Activated CD8-positive, alpha-beta memory T cell treated with anti-CD3 and anti-CD28 coated beads for 48 hours (primary cell): Measurements from ENCODE around the gene SFXN3.
A peak's percentile ranks its signal among the peaks of the same experiment; 100 is the strongest.

Source experiments
- DNase-seq, 3 experiments: peaks; one replicate each; pipeline ENCODE4 v3.0.0-alpha.2; 2020; ENCODE audit warnings: low read depth in 2 of 3, low spot score in 2 of 3

Gene SFXN3, protein sequence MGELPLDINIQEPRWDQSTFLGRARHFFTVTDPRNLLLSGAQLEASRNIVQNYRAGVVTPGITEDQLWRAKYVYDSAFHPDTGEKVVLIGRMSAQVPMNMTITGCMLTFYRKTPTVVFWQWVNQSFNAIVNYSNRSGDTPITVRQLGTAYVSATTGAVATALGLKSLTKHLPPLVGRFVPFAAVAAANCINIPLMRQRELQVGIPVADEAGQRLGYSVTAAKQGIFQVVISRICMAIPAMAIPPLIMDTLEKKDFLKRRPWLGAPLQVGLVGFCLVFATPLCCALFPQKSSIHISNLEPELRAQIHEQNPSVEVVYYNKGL

DNA sequence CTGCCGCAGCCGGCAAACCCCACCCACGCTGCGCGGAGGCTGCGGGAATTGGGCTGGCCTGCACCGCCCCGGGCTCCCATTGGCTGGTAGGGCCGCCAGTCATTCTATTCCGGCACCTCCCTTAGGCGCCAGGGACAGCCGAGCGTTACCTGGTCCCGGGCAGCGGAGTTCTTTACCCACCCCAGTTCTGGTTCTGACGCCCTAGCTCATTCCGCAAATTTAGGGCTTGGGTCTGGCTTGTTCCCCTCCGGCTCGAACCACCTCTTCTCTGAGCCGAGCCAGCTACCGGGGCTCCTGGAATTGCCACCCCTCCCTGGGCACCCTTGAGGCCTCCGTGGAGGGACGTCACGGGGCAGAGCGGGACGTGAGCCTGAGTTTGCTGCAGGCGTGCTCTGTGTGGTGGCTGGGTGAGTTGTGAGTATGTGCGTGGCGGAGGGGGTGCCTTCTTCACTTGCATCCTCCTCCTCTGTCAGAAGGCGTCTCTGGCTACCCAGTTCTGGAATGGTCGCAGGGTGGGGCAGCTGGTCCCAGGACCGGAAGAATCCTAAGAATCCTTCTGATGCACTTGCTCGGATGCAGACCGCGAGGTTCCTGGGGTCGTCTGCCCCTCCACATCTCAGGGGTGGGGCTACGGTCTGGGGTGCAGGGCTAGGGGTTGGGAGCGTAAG lies at the start of gene SFXN3, which contains the start of gene PDZD7:
TSS of gene SFXN3 (plus strand) at position 107 of the 668 bp plus-strand sequence. CDS start 3,461 bp downstream, outside the sequence.
TSS of gene PDZD7 (minus strand) at position 2 of the 668 bp plus-strand sequence. CDS start 910 bp downstream, outside the sequence.
- DNase-seq, result peak; percentile 89 to 96 (median 93)

- no peak for DNase-seq
Measured at GRCh38 chr10:100982916-100983830, 47.9 kb upstream of the SFXN3 start.

GRCh38 chr10:100983868-100984671 lies 47.0 kb upstream of the SFXN3 start:
- no peak for DNase-seq

DNA sequence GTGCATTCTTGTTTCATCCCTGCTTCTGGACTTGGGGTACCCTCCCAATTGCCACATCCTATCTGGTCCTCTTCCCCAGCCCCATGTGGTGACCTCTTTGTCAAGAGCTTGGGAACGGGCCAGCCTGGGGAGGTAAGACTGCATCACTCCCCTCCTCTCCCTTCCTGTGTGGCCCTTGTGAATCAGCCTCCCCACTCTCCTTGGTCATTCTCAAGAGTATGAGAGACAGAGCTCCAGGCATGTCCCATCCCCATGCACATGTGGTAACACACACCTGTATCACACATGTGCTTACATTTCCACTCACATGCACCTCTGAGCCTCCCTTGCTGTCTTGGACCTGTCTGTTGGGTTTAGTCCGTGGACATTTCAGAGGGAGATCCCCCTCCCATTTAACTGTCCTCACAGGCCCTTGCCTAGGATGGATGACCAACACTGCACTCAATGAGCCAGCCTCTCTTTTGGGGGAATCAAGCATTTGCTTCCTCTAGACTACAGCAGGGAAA lies 46.3 kb upstream of the SFXN3 start:
- DNase-seq, result no peak

- no peak for DNase-seq
Measured at GRCh38 chr10:100985336-100985735, 45.7 kb upstream of the SFXN3 start.

- no peak for DNase-seq
Measured at GRCh38 chr10:100986623-100986951, 44.4 kb upstream of the SFXN3 start.

- DNase-seq, result peak; percentile 60 to 63 (median 61)
Measured at GRCh38 chr10:100986952-100987684, 43.9 kb upstream of the SFXN3 start, which contains the start of the genes MRPL43 and TWNK. Gene MRPL43, minus strand, starts transcription at chr10:100987497. Its CDS starts 54 bp downstream, at chr10:100987443. Gene TWNK, plus strand, starts transcription at chr10:100987543. Its CDS starts 668 bp downstream, at chr10:100988211.

- DNase-seq, result no peak
Measured at GRCh38 chr10:100987685-100988049, 43.4 kb upstream of the SFXN3 start.

- no peak for DNase-seq
Measured at GRCh38 chr10:100988166-100988565, 42.9 kb upstream of the SFXN3 start.

DNA sequence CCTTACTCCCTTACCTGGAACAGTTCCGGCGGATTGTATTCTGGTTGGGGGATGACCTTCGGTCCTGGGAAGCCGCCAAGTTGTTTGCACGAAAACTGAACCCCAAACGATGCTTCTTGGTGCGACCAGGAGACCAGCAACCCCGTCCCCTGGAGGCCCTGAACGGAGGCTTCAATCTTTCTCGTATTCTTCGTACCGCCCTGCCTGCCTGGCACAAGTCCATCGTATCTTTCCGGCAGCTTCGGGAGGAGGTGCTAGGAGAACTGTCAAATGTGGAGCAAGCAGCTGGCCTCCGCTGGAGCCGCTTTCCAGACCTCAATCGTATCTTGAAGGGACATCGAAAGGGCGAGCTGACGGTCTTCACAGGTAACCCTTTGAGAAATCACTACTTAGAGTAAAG lies 41.9 kb upstream of the SFXN3 start:
- no peak for DNase-seq

GRCh38 chr10:100993986-100994708 lies 36.9 kb upstream of the SFXN3 start:
- no peak for DNase-seq

GRCh38 chr10:100995181-100995580 lies 35.9 kb upstream of the SFXN3 start:
- no peak for DNase-seq

- no peak for DNase-seq
Measured at GRCh38 chr10:100996678-100997359, 34.2 kb upstream of the SFXN3 start.

- peak in 2 of 3 experiments; percentile 59 to 68 for DNase-seq
Measured at GRCh38 chr10:100997360-100998182, 33.5 kb upstream of the SFXN3 start.

DNA sequence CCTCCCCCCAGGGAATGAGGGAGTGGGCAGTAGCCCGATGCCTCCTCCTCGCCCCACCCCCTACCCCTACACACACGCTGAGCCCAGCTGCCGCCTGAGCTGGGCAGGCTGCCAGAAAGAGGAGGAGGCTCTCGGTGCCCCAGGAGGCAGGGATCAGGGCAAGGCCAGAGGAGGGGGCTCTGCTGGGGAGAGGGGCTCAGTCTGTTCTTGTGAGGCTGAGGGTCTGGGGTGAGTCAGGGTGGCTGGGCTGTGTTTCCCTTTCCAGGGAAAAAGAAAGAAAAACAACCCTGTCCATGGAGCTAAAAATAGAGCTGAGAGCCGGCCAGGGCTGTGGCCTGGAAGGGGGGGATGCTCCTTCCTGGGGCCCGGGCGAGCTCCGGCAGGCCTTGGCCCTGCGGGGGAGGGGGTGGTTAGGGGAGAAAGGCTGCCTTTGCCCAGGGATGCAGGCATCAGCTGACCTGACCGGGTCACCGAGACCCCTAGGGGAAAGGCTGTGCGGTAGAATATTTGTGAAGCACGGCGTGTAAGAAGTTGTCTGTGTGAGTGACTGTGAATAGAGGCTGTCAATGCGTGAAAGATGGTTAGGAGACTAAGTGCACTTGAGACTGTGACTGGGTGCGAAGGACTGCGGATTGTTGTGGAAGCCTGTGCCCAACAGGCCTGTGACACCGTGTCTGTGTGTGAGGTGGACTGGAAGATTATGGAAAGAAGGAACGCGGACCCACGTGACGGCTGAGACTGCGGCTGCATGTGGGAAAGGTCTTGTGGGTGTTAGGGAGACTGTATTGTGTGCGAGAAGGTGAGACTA lies 32.6 kb upstream of the SFXN3 start:
- peak in 1 of 3 experiments; percentile 40 for DNase-seq

GRCh38 chr10:100998991-100999741 lies 31.9 kb upstream of the SFXN3 start:
- DNase-seq, result peak in 2 of 3 experiments; percentile 58 to 64
